Left lung (tissue), 10 donors: ENCODE results near the gene FANK1. TPM values are rescaled to one million over a fixed set of nuclear protein-coding genes. Genes with fewer than 3 reads are reported as not detected.

ENCODE experiments used
- ATAC-seq: fragments of 200-7000 bp; cut with Tn5 transposase; one replicate; pipeline ENCODE4 v1.9.1; 2020; ENCODE audit warnings: moderate library complexity
- DNase-seq, 4 donors: peaks; one replicate each; pipeline ENCODE4 v3.0.0-alpha.2; 2013 to 2020
- H3K27ac ChIP-seq, 2 donors: fragments of 200-600 bp; sonication (generic) in 1 of 2; one replicate each; pipeline versions ENCODE4 v1.5.0 to v1.8.0; 2020 to 2021
- H3K27me3 ChIP-seq, 2 donors: fragments of 200-600 bp; sonication (generic) in 1 of 2; one replicate each; pipeline versions ENCODE4 v1.5.0 to v1.8.0; 2020 to 2021
- H3K36me3 ChIP-seq, 2 donors: fragments of 200-600 bp; sonication (generic) in 1 of 2; one replicate each; pipeline versions ENCODE4 v1.5.0 to v1.8.0; 2020 to 2021
- H3K4me1 ChIP-seq, 2 donors: fragments of 200-600 bp; one replicate each; pipeline ENCODE4 v1.8.0; 2021
- H3K4me3 ChIP-seq, 2 donors: fragments of 200-600 bp; sonication (generic) in 1 of 2; one replicate each; pipeline versions ENCODE4 v1.5.0 to v1.8.0; 2020 to 2021; ENCODE audit warnings: mild to moderate bottlenecking in 1 of 2
- H3K9me3 ChIP-seq, 2 donors: fragments of 200-600 bp; sonication (generic) in 1 of 2; one replicate each; pipeline versions ENCODE4 v1.5.0 to v1.8.0; 2020 to 2021
- CTCF ChIP-seq, 2 donors: fragments of 200-600 bp; sonication (generic) in 1 of 2; IDR thresholded peaks; one replicate each; pipeline versions ENCODE4 v1.5.0 to v1.8.0; 2021; ENCODE audit warnings: antibody characterized with exemption in 2 of 2
- intact Hi-C, 2 donors: fragments of 100-400 bp; cut with DNase I; formaldehyde crosslinking; loops; one replicate each; pipeline versions ENCODE4 v1.11.2 to v1.14.2; 2022
- polyA plus RNA-seq, 6 donors: library from polyadenylated mRNA; unstranded; fragments of 120-200 nt; gene quantifications; one replicate each; pipeline ENCODE4 v1.2.1, GENCODE V29; 2013; ENCODE audit not compliant: insufficient read length in 6 of 6
- total RNA-seq, 2 donors: library from RNA; stranded (reverse); fragmentation: NEBNext Ultra II Directional; extraction: Animal tissue kit (Norgen Biotek cat#: 25700); gene quantifications; one replicate each; pipeline ENCODE4 v1.2.1, GENCODE V29; 2021
- donor health status: DM: no; HTN: yes; CAD: no.
- donor health status: DM: no; HTN: no; CAD: no.

FANK1 gene
- total and polyA plus RNA-seq, 8 donors: 4.3 to 12.1 (median 8.4) TPM

GRCh38 chr10:125980521-125981035 lies 84.2 kb downstream of the FANK1 start:
- Histone ChIP-seq H3K27me3 (no peaks in the 10 kb centered on the region), H3K9me3 (no peaks in the 10 kb centered on the region), H3K36me3 (no peaks in the 10 kb centered on the region), H3K27ac (no peak overlapping the region), H3K4me1 (no peaks in the 10 kb centered on the region), H3K4me3 (no peak overlapping the region)
- no peak for DNase-seq
- no peak for ATAC-seq
- TF ChIP-seq CTCF (IDR thresholded peaks at IDR 0.05): no peak
- intact Hi-C loops: loop anchor here in 1 of 2 donors (5.0 to 10.0 kb wide), 2 partner anchors 404 to 532 kb away; partner anchors contain the start of gene ADAM12

- peak; percentile 50 to 73 for TF ChIP-seq CTCF (IDR thresholded peaks at IDR 0.05)
- Histone ChIP-seq H3K4me1 (no peaks in the 10 kb centered on the region), H3K36me3 (no peaks in the 10 kb centered on the region), H3K27me3 (no peaks in the 10 kb centered on the region), H3K27ac (no peak overlapping the region), H3K9me3 (no peaks in the 10 kb centered on the region), H3K4me3 (no peak overlapping the region)
- peak; percentile 91 for ATAC-seq
- DNase-seq: peak in 2 of 4 donors; percentile 72 to 79
- intact Hi-C loops: loop anchor here in 1 of 2 donors (5.0 to 10.0 kb wide), 2 partner anchors 402 to 530 kb away; partner anchors contain the start of gene ADAM12
Observed at GRCh38 chr10:125982260-125982948, 86.0 kb downstream of the FANK1 start.

- no peaks in the 10 kb centered on the region for H3K4me1 ChIP-seq
- H3K36me3 ChIP-seq: no peaks in the 10 kb centered on the region
- H3K27ac ChIP-seq: no peak overlapping the region
- DNase-seq (no peak), ATAC-seq (no peak)
- H3K9me3 ChIP-seq: no peaks in the 10 kb centered on the region
- H3K4me3 ChIP-seq: no peak overlapping the region
- intact Hi-C loops: loop anchor here in 1 of 2 donors (5.0 to 10.0 kb wide), 2 partner anchors 402 to 529 kb away; partner anchors contain the start of gene ADAM12
- TF ChIP-seq CTCF (IDR thresholded peaks at IDR 0.05): no peak
- H3K27me3 ChIP-seq: no peaks in the 10 kb centered on the region
Observed at GRCh38 chr10:125983161-125983560, 86.8 kb downstream of the FANK1 start.

- Histone ChIP-seq H3K9me3 (no peaks in the 10 kb centered on the region), H3K36me3 (no peaks in the 10 kb centered on the region), H3K4me1 (no peaks in the 10 kb centered on the region), H3K27me3 (no peaks in the 10 kb centered on the region), H3K4me3 (no peak overlapping the region), H3K27ac (no peak overlapping the region)
- TF ChIP-seq CTCF (IDR thresholded peaks at IDR 0.05): no peak
- intact Hi-C loops: loop anchor here in 1 of 2 donors (5.0 to 10.0 kb wide), 2 partner anchors 401 to 529 kb away; partner anchors contain the start of gene ADAM12
- no peak for DNase-seq
- no peak for ATAC-seq
Observed at GRCh38 chr10:125983656-125984055, 87.3 kb downstream of the FANK1 start.

GRCh38 chr10:125984346-125984745 lies 88.0 kb downstream of the FANK1 start:
- no peak for ATAC-seq
- no peak overlapping the region for H3K4me3 ChIP-seq
- no peak for TF ChIP-seq CTCF (IDR thresholded peaks at IDR 0.05)
- no peak overlapping the region for H3K27ac ChIP-seq
- no peaks in the 10 kb centered on the region for H3K4me1 ChIP-seq
- H3K36me3 ChIP-seq: no peaks in the 10 kb centered on the region
- no peaks in the 10 kb centered on the region for H3K9me3 ChIP-seq
- H3K27me3 ChIP-seq: no peaks in the 10 kb centered on the region
- DNase-seq: no peak
- intact Hi-C loops: loop anchor here in 1 of 2 donors (5.0 to 10.0 kb wide), 2 partner anchors 400 to 528 kb away; partner anchors contain the start of gene ADAM12
